Activated CD4-positive, alpha-beta T cell treated with anti-CD3 and anti-CD28 coated beads, Interleukin-2, amount 50 U/mL, for 1 hour (primary cell): ENCODE data around the gene C4orf36.

Experiments used
- DNase-seq: peaks from one replicate; pipeline ENCODE4 v3.0.0-alpha.2; 2020

The C4orf36 gene

DNA sequence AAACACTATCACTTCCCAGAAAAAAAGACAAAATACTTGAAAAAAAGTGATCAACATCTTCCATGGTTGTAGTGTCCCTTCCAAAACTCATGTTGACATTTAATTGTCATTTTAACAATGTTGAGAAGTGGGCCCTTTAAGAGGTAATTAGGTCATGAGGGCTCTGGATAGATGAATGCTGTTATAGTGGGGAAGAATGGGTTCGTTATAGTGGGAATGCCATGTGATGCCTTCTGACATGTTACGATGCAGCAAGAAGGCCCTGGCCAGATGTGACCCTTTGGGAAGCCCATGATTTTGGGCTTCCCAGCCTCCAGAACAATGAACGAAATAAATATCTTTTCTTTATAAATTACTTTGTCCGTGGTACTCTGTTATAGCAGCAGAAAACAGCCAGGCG is 39.0 kb downstream of the C4orf36 start:
- no peak for DNase-seq

DNA sequence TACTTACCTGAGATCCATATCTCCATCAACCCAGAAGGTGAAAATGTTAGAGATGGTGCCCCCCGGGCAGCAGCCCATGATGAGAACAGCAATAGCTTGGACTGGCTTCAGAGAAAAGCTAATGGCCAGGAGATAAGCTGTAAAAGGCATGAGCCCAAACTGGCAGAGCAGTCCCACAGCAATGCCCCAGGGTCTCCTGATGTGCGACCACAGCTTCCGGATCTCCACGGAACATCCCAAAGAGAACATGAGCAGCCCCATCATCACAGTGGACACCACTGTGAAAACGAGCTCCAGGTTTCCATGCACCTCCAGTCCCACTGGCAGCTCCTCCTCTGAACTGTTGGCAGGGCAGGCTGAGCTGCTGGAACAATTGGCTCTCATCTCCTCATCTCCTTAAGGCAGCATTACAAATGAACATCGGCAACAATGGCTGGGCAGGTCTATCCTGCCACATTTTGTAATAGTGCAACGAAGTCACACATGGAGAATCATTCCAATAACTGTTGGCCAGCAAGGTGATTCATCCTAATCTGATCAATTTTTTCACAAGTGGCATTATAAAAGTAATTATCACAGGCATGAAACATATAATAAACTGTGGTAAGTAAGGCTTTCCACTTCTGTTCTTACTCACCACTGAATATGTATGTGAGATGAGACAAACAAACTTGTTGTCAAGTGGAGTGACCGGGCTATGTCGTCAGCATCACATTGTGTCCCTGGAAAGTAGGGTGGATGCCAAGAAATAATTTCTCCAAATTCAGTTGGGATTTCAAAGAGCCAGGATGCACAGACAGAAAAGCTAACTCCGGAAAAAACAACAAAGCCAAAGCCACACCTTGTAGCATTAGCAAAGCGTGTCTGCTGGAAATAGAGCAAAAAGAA is 43.2 kb downstream of the C4orf36 start, which contains the start of gene SLC10A6:
SLC10A6 (minus strand) TSS at position 653 of the 888 bp plus-strand sequence; CDS start at position 384, 269 bp downstream.
- no peak for DNase-seq

DNA sequence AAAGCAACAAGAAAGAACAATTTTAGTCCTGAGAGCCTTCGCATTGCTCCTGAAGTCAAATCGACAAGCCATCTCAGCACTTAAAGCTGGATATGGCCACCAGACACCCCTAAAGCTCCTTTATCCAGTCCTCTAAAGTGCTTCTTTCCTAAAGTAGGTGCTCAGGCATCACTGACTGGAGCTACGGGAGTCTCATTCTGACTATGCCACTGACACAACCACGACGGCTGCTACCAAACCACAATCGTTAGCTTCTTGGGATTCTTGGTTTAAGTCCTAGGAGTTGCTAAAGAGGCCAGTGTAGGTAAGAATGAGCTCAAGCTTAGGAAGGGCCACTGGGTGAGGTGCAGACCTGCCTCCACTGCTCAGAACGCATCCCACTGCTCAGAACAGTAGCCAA is 44.1 kb downstream of the C4orf36 start:
- DNase-seq = no peak

DNA sequence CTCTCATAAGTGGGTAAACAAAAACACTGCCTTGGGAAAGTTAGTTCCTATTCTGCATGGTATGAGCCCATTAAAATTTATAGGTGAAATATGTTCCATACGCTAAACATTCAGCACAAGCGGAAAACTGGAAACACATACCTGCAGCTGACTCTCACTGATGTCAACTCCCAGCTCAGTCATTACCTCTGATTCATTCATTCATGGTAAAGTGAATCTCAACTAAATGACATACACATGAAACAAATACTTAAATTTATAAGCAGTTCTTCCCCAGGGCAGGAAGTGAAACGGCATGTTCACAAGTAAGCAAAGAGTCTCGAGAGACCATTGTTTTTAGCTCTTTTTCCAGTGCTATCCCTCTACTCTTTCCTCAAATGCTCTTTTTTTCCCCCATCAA is 44.7 kb downstream of the C4orf36 start:
- DNase-seq = no peak

DNA sequence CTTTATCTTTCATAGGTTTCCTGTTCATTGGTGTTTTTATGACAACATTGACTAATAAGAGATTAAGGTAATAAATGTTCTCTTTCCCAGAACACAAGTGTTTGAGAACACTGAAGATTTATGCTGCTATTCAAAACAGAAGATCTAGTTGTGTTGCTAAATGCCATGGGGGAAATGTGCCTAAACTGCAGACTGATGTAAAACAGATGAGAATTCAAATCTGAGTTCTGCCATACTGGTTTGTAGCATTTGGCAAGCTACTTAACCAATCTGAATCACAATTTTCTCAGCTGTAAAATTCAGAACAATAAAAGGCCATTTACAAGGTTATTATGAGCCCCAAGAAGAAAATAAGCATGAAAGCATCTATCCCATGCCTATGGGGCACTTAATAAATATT is 45.3 kb downstream of the C4orf36 start:
- no peak for DNase-seq

DNA sequence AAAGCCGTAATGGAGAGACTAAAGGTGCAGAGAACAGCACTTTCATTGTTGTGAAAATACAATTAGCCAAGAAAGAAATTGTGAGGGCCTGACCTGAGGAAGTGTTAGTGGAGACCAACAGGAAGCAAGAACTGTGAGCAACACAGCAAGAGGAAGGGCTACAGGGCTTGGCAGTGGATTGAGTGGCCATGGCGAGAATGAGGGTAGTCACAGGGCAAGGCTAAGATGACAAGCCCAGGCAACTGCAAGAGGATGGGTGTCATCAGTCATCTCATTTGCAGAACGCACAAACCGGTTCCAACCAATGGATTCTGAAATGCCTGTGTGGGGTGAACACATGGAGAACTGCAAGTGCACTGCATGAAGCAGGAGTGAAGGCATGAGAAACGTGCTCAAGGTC is 46.6 kb downstream of the C4orf36 start:
- no peak for DNase-seq

DNA sequence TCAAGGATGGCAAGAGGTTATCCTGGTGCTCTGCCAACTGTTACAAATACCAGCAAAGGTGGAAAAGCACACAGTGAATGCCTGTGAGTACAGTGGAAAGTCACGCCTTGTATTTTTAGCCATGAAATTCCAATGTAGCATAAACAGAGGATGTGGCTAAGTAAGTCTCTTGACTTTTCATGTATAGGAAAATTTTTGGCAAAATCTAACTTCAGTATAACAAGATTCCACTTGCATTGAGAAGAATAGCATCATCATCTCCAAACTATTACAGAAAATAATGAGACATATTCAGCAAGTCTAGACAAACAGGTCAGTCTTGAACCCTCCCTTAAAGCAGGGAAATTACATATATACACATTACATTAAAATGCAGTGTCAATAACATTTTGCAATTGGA is 50.9 kb downstream of the C4orf36 start:
- no peak for DNase-seq

DNA sequence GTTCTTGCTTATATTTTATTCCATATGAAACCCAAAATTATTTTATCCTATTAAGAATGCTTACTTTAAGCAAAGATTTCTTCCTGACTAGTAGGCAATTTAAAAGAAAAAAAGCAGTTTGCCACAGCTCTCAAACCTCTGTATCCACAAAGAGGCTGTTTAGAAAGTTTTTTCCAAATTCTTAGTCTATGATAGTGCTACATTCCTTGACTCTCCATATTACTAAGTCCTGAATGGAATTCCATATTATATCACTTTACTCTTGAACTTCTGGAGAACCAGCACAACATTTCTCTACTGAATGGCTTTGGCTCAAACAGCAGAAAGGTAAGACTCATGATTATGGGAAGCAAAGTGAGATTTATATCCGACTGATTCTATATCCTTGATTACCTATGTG is 51.4 kb downstream of the C4orf36 start:
- DNase-seq = no peak

DNA sequence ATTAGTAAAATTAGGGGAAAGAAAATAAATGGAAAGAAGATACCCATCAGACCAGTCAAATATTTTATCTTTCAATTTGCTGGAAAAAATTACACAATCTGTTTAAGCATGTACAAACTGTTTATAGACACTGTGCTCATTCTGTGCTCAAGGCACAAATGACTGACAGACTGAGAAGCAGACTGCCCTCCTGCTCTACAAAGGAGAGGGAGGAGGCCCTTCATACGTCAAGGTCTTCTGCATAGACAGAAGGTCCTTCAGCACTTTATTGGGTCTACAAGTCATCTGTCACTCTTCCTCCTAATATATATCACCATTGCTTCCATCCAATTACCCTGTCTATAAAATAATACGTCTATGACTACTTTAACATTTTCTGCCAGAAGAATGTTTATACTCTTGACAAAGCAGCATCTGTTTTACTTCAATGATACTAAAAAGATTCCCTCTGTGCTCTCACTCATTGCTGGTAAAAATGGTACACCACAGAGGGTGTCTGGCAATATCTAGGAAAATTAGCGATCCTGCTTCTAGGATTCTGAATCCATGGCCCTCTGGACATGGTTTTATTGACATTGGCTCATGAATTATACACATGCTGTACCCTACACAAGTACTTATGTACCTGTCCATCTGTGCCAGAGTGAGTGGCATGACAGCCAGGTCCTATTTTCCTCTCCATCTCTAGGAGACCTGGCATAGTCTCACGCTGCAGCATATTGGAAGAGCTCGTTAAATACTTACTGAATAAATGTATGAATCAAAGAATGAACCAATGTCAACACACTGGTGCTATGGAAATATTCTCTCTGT is 54.3 kb downstream of the C4orf36 start:
- no peak for DNase-seq

DNA sequence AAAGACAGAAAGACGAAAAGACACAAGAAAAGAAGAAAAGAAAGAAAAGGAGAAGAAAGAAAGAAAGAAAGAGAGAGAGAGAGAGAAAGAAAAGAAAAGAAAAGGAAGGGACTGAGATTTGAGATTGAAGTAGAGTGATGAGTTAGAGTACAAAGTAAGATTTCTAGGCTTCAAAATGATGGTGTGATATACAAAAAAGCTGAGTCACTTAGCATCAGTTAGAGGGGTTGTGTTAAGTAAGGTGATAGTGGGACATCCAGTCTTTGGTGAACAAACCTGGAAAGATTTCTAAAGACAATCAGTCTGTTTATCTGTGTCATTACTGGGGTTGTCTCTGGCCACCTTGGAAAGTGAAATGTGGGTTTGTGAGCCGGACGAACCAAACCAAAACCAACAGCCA is 56.5 kb downstream of the C4orf36 start:
- no peak for DNase-seq

DNA sequence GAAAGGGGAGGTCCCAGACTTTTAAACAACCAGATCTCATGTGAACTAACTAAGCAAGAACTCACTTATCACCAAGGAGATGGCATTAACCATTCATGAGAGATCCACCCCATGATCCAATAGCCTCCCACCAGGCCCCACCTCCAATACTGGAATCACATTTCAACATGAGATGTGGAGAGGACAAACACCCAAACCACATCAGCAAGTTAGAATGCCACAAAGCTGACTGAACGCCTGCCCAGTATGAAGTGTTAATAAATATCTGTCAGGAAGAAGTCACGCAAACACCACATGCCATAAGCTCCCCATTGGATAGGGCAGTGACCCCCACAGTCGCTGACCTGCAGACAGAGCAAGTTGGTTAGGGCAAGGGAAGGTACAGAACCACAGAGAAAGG is 57.3 kb downstream of the C4orf36 start:
- no peak for DNase-seq

DNA sequence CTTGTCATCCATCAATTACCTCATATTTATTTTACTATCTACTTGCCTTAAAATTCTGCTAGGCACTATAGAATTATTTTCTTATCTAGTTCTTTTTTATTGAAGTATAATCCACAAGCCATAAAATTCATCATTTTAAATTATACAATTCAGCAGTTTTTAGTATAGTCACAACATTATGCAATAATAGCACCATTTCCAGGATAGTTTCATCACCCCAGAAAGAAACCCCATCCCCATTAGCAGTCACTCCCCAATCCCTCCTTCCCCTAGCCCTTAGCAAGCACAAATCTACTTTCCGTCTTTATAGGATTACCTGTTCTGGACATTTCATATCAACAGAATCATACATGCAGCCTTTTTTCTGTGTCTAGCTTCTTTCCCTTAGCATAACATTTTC is 58.6 kb downstream of the C4orf36 start:
- no peak for DNase-seq

DNA sequence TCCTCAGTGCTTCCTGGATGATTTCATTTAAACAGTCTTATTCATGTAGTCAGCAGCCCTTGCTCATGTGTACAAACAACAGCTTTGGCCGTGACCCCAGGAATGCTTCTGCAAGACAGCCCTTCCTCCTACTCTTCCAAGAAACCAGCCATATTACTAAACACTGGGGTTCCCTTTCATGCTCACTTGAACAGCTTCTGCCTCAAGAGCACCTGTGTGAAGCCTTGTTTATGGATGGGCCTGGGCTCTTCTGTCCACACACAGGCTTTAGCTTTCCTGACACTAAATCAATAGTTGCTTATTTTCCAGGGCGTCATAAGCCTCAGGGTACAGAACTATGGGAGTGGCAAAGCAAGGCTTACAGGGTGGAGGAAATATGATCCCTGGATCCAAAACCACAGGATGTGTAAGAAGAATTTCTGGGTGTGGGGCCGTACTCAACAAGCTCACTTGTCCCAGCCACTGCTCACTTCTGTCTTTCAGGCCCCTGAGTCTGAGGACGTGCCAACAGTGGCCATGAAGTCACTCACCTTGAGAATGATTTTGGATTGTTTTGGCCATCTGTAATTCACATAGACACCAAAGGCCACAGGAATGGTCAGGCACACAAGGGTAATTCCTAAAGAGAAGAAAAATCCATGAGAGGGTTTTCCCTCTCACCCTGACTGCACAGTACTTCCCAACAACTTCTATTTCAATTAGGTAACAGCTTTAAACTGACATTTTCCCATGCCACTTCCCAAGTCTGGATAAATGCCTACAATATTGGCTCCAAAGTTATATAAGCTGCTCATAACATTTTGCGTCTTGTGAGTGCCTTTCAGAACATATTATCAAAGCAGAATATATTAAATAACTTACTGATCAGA is 60.7 kb downstream of the C4orf36 start:
- DNase-seq = no peak
